Fibroblast of gingiva (primary cell): Measurements from ENCODE around the gene FAM237A.

ENCODE experiments used
- DNase-seq: peaks from one replicate; pipeline ENCODE4 v3.0.0-alpha.2; 2011; ENCODE audit warnings: low read depth

FAM237A gene

GRCh38 chr2:206642075-206643025 lies at the start of gene FAM237A:
TSS of gene FAM237A (plus strand) at chr2:206642487. CDS start at chr2:206644237, 1,750 bp downstream.
- DNase-seq = peak; percentile 47

GRCh38 chr2:206597717-206598218 lies 44.5 kb upstream of the FAM237A start:
- no peak for DNase-seq

GRCh38 chr2:206603243-206603642 lies 39.0 kb upstream of the FAM237A start:
- DNase-seq = no peak

GRCh38 chr2:206610451-206610850 lies 31.8 kb upstream of the FAM237A start:
- DNase-seq = no peak

- no peak for DNase-seq
These were observed 31.1 kb upstream of the FAM237A start for GRCh38 chr2:206611191-206611590.

GRCh38 chr2:206611736-206612135 lies 30.6 kb upstream of the FAM237A start:
- DNase-seq = no peak

- DNase-seq = no peak
These were observed 27.5 kb upstream of the FAM237A start for GRCh38 chr2:206614811-206615210.

GRCh38 chr2:206615417-206616089 lies 26.7 kb upstream of the FAM237A start:
- DNase-seq = no peak

GRCh38 chr2:206616151-206616550 lies 26.1 kb upstream of the FAM237A start:
- DNase-seq = no peak

GRCh38 chr2:206619011-206619410 lies 23.3 kb upstream of the FAM237A start:
- DNase-seq = no peak

- DNase-seq = no peak
These were observed 16.2 kb upstream of the FAM237A start for GRCh38 chr2:206626108-206626507.

GRCh38 chr2:206627632-206628031 lies 14.7 kb upstream of the FAM237A start:
- no peak for DNase-seq

- DNase-seq = no peak
These were observed 10.9 kb upstream of the FAM237A start for GRCh38 chr2:206631340-206631739.

- DNase-seq = no peak
These were observed 7.3 kb upstream of the FAM237A start for GRCh38 chr2:206635015-206635414.

GRCh38 chr2:206639636-206640035 lies 2.7 kb upstream of the FAM237A start:
- no peak for DNase-seq

- DNase-seq = no peak
These were observed 1.1 kb upstream of the FAM237A start for GRCh38 chr2:206641226-206641625.

- DNase-seq = no peak
These were observed 5.7 kb downstream of the FAM237A start for GRCh38 chr2:206647985-206648384.

- no peak for DNase-seq
These were observed 14.8 kb downstream of the FAM237A start for GRCh38 chr2:206657087-206657486.

- DNase-seq = no peak
These were observed 23.0 kb downstream of the FAM237A start for GRCh38 chr2:206665251-206665650.

GRCh38 chr2:206670531-206671319 lies 28.4 kb downstream of the FAM237A start:
- DNase-seq = no peak

- DNase-seq = no peak
These were observed 41.3 kb downstream of the FAM237A start for GRCh38 chr2:206683546-206683945.

GRCh38 chr2:206688453-206688852 lies 46.2 kb downstream of the FAM237A start:
- DNase-seq = no peak
